Peyer's patch (tissue), 4 donors: ENCODE results near the gene SOX12.

Experiments used
- CTCF ChIP-seq, 6 experiments: fragments of 450-650 bp in 4 of 6; fragments of 200-600 bp in 2 of 6; sonication (generic) in 1 of 6; IDR thresholded peaks; one replicate each; pipeline ENCODE4 v1.5.1; 2017 to 2019; ENCODE audit warnings: antibody characterized with exemption in 6 of 6, mild to moderate bottlenecking in 3 of 6, moderate library complexity in 1 of 6
- POLR2A ChIP-seq, 2 donors: fragments of 450-650 bp; IDR thresholded peaks; one replicate each; pipeline ENCODE4 v1.5.1; 2017; ENCODE audit warnings: antibody characterized with exemption in 2 of 2, mild to moderate bottlenecking in 2 of 2, moderate library complexity in 2 of 2

- TF ChIP-seq POLR2A (IDR thresholded peaks at IDR 0.05) (no peak), CTCF (IDR thresholded peaks at IDR 0.05) (no peak)
These were observed 21.9 kb downstream of the SOX12 start for GRCh38 chr20:347317-347639.
